ENCODE measurements around the gene DBH. TPM values are rescaled to one million over a fixed set of nuclear protein-coding genes. Genes with fewer than 3 reads are reported as not detected.
A peak's percentile ranks its signal among the peaks of the same experiment; 100 is the strongest.

Gene DBH
- total RNA-seq, 2 experiments from 2014 or later: not detected

- intact Hi-C loops (cut with micrococcal nuclease; ENCODE audit: unreplicated experiment): no loop called here
- H2AFZ ChIP-seq (ENCODE audit: low read length): no peak overlapping the region
- ChIA-PET POLR2A (no interaction called here), CTCF (ENCODE audit: unreplicated experiment) (no interaction called here)
- peaks cover 7% of the 10 kb centered on the region for H3K4me1 ChIP-seq (ENCODE audit: insufficient read depth, low read length, poor library complexity, severe bottlenecking)
- no peaks in the 10 kb centered on the region for H3K9me3 ChIP-seq (ENCODE audit: low read length)
- no TSS peak for BruUV-seq (replicated peaks)
- DNase-seq (ENCODE audit: low spot score): no peak
- H3K4me3 ChIP-seq (ENCODE audit: low read depth, low read length, poor library complexity, severe bottlenecking): no peak overlapping the region
- no peak for TF ChIP-seq CTCF (conservative IDR thresholded peaks at IDR 0.05; ENCODE audit: low read length)
- TF ChIP-seq EZH2phosphoT487 (IDR thresholded peaks at IDR 0.05; ENCODE audit: borderline replicate concordance, low read depth, low read length): no peak
- no peaks in the 10 kb centered on the region for H4K20me1 ChIP-seq (ENCODE audit: insufficient read depth, low read length)
- no peak overlapping the region for H3K4me2 ChIP-seq (ENCODE audit: low read length)
- no peaks in the 10 kb centered on the region for H3K79me2 ChIP-seq (ENCODE audit: insufficient read depth, low read depth, low read length)
- no peak overlapping the region for H3K27ac ChIP-seq (ENCODE audit: low read depth, low read length, poor library complexity, severe bottlenecking)
- H3K9me2 ChIP-seq (ENCODE audit: insufficient read depth, low read length): no peaks in the 10 kb centered on the region
- no peaks in the 10 kb centered on the region; the same call in 1 of the 2 replicates for H3K36me3 ChIP-seq (ENCODE audit: insufficient read depth, low read length)
Observed at GRCh38 chr9:133661846-133662540, 25.8 kb downstream of the DBH start.

GRCh38 chr9:133664173-133665050, 28.2 kb downstream of the DBH start:
- TF ChIP-seq EZH2phosphoT487 (IDR thresholded peaks at IDR 0.05; ENCODE audit: borderline replicate concordance, low read depth, low read length) (no peak), CTCF (conservative IDR thresholded peaks at IDR 0.05; ENCODE audit: low read length) (peak; percentile 57)
- no peak overlapping the region for H2AFZ ChIP-seq (ENCODE audit: low read length)
- H3K4me1 ChIP-seq (ENCODE audit: insufficient read depth, low read length, poor library complexity, severe bottlenecking): no peaks in the 10 kb centered on the region
- no peaks in the 10 kb centered on the region for H3K79me2 ChIP-seq (ENCODE audit: insufficient read depth, low read depth, low read length)
- no TSS peak for BruUV-seq (replicated peaks)
- 0 out of 2 replicates have a peak, but pooled peaks cover 2% of the 10 kb centered on the region for H3K9me3 ChIP-seq (ENCODE audit: low read length)
- no peaks in the 10 kb centered on the region for H4K20me1 ChIP-seq (ENCODE audit: insufficient read depth, low read length)
- ChIA-PET POLR2A (no interaction called here), CTCF (ENCODE audit: unreplicated experiment) (no interaction called here)
- H3K36me3 ChIP-seq (ENCODE audit: insufficient read depth, low read length): peaks cover 3% of the 10 kb centered on the region
- no peak overlapping the region for H3K4me3 ChIP-seq (ENCODE audit: low read depth, low read length, poor library complexity, severe bottlenecking)
- H3K4me2 ChIP-seq (ENCODE audit: low read length): no peak overlapping the region
- H3K9me2 ChIP-seq (ENCODE audit: insufficient read depth, low read length): no peaks in the 10 kb centered on the region
- no peak overlapping the region for H3K27ac ChIP-seq (ENCODE audit: low read depth, low read length, poor library complexity, severe bottlenecking)
- DNase-seq (ENCODE audit: low spot score): no peak
- intact Hi-C loops (cut with micrococcal nuclease; ENCODE audit: unreplicated experiment): no loop called here

GRCh38 chr9:133665096-133665495, 28.9 kb downstream of the DBH start:
- H4K20me1 ChIP-seq (ENCODE audit: insufficient read depth, low read length): no peaks in the 10 kb centered on the region
- TF ChIP-seq EZH2phosphoT487 (IDR thresholded peaks at IDR 0.05; ENCODE audit: borderline replicate concordance, low read depth, low read length): no peak
- no peak for TF ChIP-seq CTCF (conservative IDR thresholded peaks at IDR 0.05; ENCODE audit: low read length)
- H3K79me2 ChIP-seq (ENCODE audit: insufficient read depth, low read depth, low read length): no peaks in the 10 kb centered on the region
- no peaks in the 10 kb centered on the region for H3K9me2 ChIP-seq (ENCODE audit: insufficient read depth, low read length)
- CTCF ChIA-PET (ENCODE audit: unreplicated experiment): no interaction called here
- intact Hi-C loops (cut with micrococcal nuclease; ENCODE audit: unreplicated experiment): no loop called here
- H3K27ac ChIP-seq (ENCODE audit: low read depth, low read length, poor library complexity, severe bottlenecking): no peak overlapping the region
- H3K4me2 ChIP-seq (ENCODE audit: low read length): no peak overlapping the region
- POLR2A ChIA-PET: no interaction called here
- H2AFZ ChIP-seq (ENCODE audit: low read length): no peak overlapping the region
- peaks cover 9% of the 10 kb centered on the region for H3K36me3 ChIP-seq (ENCODE audit: insufficient read depth, low read length)
- H3K4me1 ChIP-seq (ENCODE audit: insufficient read depth, low read length, poor library complexity, severe bottlenecking): no peaks in the 10 kb centered on the region
- H3K9me3 ChIP-seq (ENCODE audit: low read length): 0 out of 2 replicates have a peak, but pooled peaks cover 6% of the 10 kb centered on the region
- no peak for DNase-seq (ENCODE audit: low spot score)
- no peak overlapping the region for H3K4me3 ChIP-seq (ENCODE audit: low read depth, low read length, poor library complexity, severe bottlenecking)
- no TSS peak for BruUV-seq (replicated peaks)
